ENCODE results near the gene PNPLA6. TPM values are rescaled to one million over a fixed set of nuclear protein-coding genes. Genes with fewer than 3 reads are reported as not detected.

The PNPLA6 gene
- total RNA-seq, 1 experiment from 2014 or later = 60.1 TPM

DNA sequence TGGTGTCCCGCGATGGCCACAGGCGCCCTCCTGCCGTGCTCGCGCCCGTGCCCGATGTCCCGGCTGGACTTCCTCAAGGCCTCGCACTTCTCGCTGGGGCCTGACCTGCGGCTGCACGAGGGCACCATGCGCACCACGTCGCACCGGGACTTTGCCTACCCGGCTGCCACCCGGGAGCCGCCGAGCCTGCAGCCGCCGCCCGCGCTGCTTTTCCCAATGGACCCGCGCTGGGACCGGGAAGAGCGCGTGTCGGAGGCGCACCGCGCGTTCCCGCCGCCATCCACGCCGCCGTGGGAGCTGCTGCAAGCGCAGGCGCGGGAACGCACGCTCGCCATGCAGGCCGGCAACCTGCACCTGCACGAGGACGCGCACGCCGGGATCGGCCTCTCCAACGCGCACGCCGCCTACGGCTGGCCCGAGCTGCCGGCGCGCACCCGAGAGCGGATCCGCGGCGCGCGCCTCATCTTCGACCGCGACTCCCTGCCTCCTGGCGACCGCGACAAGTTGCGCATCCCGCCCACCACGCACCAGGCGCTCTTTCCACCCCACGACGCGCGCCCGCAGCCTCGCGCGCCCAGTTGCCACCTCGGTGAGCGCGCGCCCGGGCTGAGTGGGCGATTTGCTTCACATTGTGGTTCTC, 34.6 kb upstream of the PNPLA6 start:
- Mint-ChIP-seq H3K36me3 (ENCODE audit: insufficient read depth, unreplicated experiment) (peaks cover 5% of the 10 kb centered on the region), H3K27ac (ENCODE audit: unreplicated experiment) (no peak overlapping the region), H3K9me3 (ENCODE audit: low read depth, unreplicated experiment) (no peaks in the 10 kb centered on the region), H3K4me1 (ENCODE audit: low read depth, unreplicated experiment) (no peaks in the 10 kb centered on the region), H3K27me3 (ENCODE audit: unreplicated experiment) (peaks cover 31% of the 10 kb centered on the region), H3K4me3 (ENCODE audit: low read depth, unreplicated experiment) (peak overlapping the region; percentile 61)
- peak; percentile 82 for DNase-seq
- TF ChIP-seq, protein P1, sequence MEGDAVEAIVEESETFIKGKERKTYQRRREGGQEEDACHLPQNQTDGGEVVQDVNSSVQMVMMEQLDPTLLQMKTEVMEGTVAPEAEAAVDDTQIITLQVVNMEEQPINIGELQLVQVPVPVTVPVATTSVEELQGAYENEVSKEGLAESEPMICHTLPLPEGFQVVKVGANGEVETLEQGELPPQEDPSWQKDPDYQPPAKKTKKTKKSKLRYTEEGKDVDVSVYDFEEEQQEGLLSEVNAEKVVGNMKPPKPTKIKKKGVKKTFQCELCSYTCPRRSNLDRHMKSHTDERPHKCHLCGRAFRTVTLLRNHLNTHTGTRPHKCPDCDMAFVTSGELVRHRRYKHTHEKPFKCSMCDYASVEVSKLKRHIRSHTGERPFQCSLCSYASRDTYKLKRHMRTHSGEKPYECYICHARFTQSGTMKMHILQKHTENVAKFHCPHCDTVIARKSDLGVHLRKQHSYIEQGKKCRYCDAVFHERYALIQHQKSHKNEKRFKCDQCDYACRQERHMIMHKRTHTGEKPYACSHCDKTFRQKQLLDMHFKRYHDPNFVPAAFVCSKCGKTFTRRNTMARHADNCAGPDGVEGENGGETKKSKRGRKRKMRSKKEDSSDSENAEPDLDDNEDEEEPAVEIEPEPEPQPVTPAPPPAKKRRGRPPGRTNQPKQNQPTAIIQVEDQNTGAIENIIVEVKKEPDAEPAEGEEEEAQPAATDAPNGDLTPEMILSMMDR (IDR thresholded peaks at IDR 0.05; ENCODE audit: unreplicated experiment) = peak; percentile 18
- intact Hi-C loops (cut with micrococcal nuclease; ENCODE audit: unreplicated experiment) = no loop called here
- CTCF ChIA-PET = no interaction called here
- no TSS peak for BruUV-seq (replicated peaks)

DNA sequence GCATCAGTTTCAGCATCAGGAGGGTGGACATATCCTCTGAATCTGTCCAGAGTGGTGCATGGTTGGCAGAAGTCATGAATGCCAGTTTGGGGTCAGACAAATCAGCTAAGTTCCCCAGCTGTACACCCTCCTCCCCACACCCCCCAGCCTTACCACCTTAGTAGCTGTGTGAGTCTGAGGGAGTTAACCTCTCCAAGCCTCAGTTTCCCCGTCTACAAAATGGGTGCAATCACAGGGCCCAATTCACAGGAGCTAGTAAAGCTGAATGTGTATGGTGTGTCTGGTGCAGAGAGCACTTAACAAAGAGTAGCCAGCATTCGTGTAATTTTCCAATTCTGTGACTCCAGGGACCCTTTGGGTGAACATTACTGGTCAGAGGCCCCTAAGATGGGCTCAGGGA, 33.0 kb upstream of the PNPLA6 start:
- no TSS peak for BruUV-seq (replicated peaks)
- CTCF ChIA-PET = no interaction called here
- TF ChIP-seq, protein P1 (IDR thresholded peaks at IDR 0.05; ENCODE audit: unreplicated experiment) = no peak

DNA sequence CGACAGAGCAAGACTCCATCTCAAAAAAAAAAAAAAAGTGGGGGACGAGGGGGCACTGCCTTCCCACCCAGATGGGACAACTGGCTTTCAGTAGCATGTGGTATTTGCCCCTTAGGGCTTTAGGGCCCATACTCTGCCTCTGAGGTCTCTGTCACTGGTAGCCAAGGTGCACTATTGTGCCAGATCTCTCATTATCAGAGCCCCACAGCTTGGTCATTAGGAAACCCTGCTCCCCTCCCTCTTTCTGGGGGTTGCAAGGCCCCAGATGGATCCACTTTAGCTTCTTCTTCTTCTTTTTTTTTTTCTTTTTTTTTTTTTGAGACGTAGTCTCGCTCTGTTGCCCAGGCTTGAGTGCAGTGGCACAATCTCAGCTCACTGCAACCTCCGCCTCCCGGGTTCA, 30.8 kb upstream of the PNPLA6 start:
- Mint-ChIP-seq H3K27ac (ENCODE audit: unreplicated experiment) (no peak overlapping the region), H3K9me3 (ENCODE audit: low read depth, unreplicated experiment) (no peaks in the 10 kb centered on the region), H3K27me3 (ENCODE audit: unreplicated experiment) (peaks cover 6% of the 10 kb centered on the region), H3K36me3 (ENCODE audit: insufficient read depth, unreplicated experiment) (peaks cover 10% of the 10 kb centered on the region), H3K4me3 (ENCODE audit: low read depth, unreplicated experiment) (no peak overlapping the region), H3K4me1 (ENCODE audit: low read depth, unreplicated experiment) (peaks cover 8% of the 10 kb centered on the region)
- DNase-seq = no peak
- CTCF ChIA-PET = no interaction called here
- intact Hi-C loops (cut with micrococcal nuclease; ENCODE audit: unreplicated experiment) = no loop called here
- BruUV-seq (replicated peaks) = no TSS peak
- TF ChIP-seq, protein P1 (IDR thresholded peaks at IDR 0.05; ENCODE audit: unreplicated experiment) = no peak

More for the DNA sequence above, 33.0 kb upstream of the PNPLA6 start:
- peaks cover 8% of the 10 kb centered on the region for H3K4me1 Mint-ChIP-seq (ENCODE audit: low read depth, unreplicated experiment)
- intact Hi-C loops (cut with micrococcal nuclease; ENCODE audit: unreplicated experiment) = no loop called here
- H3K9me3 Mint-ChIP-seq (ENCODE audit: low read depth, unreplicated experiment) = no peaks in the 10 kb centered on the region
- peaks cover 10% of the 10 kb centered on the region for H3K36me3 Mint-ChIP-seq (ENCODE audit: insufficient read depth, unreplicated experiment)
- H3K4me3 Mint-ChIP-seq (ENCODE audit: low read depth, unreplicated experiment) = no peak overlapping the region
- peaks cover 18% of the 10 kb centered on the region for H3K27me3 Mint-ChIP-seq (ENCODE audit: unreplicated experiment)
- DNase-seq = no peak
- no peak overlapping the region for H3K27ac Mint-ChIP-seq (ENCODE audit: unreplicated experiment)

DNA sequence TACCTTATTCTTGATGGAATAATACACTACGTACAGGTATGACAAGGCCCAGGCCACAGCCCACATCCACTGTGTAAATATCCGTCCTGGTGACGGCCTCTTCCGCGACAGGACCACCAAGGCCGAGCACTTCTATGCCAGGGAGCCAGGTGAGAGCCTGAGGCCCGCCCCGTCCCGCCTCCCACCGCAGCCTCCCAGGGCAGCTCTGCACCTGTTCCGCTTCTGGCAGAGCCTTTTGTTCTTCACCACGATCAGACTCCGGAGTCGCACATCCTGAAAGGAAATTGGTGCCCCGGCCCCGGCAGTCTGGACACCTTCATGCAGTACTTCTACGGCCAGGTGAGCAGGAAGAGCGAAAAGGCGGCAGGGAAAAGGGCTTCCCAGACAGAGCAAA, 30.2 kb upstream of the PNPLA6 start:
- Mint-ChIP-seq H3K9me3 (ENCODE audit: low read depth, unreplicated experiment) (no peaks in the 10 kb centered on the region), H3K27me3 (ENCODE audit: unreplicated experiment) (peaks cover 11% of the 10 kb centered on the region), H3K27ac (ENCODE audit: unreplicated experiment) (no peak overlapping the region), H3K4me3 (ENCODE audit: low read depth, unreplicated experiment) (no peak overlapping the region), H3K4me1 (ENCODE audit: low read depth, unreplicated experiment) (peaks cover 8% of the 10 kb centered on the region), H3K36me3 (ENCODE audit: insufficient read depth, unreplicated experiment) (peaks cover 10% of the 10 kb centered on the region)
- TF ChIP-seq, protein P1 (IDR thresholded peaks at IDR 0.05; ENCODE audit: unreplicated experiment) = no peak
- intact Hi-C loops (cut with micrococcal nuclease; ENCODE audit: unreplicated experiment) = no loop called here
- BruUV-seq (replicated peaks) = no TSS peak
- no peak for DNase-seq
- CTCF ChIA-PET = no interaction called here

Data from Calu3 (cell line).